B cell (primary cell): ENCODE results near the gene GSTA1. TPM values are rescaled to one million over a fixed set of nuclear protein-coding genes. Genes with fewer than 3 reads are reported as not detected.

Experiments
- ATAC-seq: fragments of 200-7000 bp; cut with Tn5 transposase; one replicate; pipeline ENCODE4 v1.10.0; 2021; ENCODE audit warnings: low read depth, mild to moderate bottlenecking, moderate number of reproducible peaks, moderate library complexity
- CTCF ChIA-PET: fragments of 350-600 bp; sonication (Branson Sonifier 250); formaldehyde crosslinking; loops from one replicate; lab custom pipeline; 2021; ENCODE audit warnings: antibody characterized with exemption, inconsistent platforms; lab: Charles Lee
- POLR2A ChIA-PET: fragments of 350-600 bp; sonication (Branson Sonifier 250); formaldehyde crosslinking; loops from one replicate; lab custom pipeline; 2021; ENCODE audit warnings: antibody characterized with exemption; lab: Charles Lee
- DNase-seq: peaks from one replicate; pipeline ENCODE4 v3.0.0; 2013
- H2AFZ ChIP-seq: 2 replicates; pipeline ENCODE4 v1.6.1; 2012; ENCODE audit warnings: mild to moderate bottlenecking, low read depth, low read length; ENCODE audit not compliant: insufficient read depth, poor library complexity, severe bottlenecking
- H3K27ac ChIP-seq, 2 donors: 1 replicate in 1 of 2; 2 replicates in 1 of 2; pipeline ENCODE4 v1.5.1; 2012 to 2013; ENCODE audit warnings: low read length in 2 of 2, mild to moderate bottlenecking in 2 of 2, moderate library complexity in 1 of 2
- H3K27me3 ChIP-seq, 4 experiments: fragments of 200-600 bp in 1 of 4; sonication (generic) in 1 of 4; replicated peaks in 1 of 4; 1 replicate in 2 of 4; 2 replicates in 2 of 4; pipeline versions ENCODE4 v1.6.1 to v1.7.0; 2013 to 2016; ENCODE audit warnings: low read length in 3 of 4, mild to moderate bottlenecking in 2 of 4, mixed read lengths in 1 of 4, moderate library complexity in 1 of 4; ENCODE audit not compliant: insufficient read depth in 4 of 4, control insufficient read depth in 3 of 4; ENCODE audit errors: control extremely low read depth in 1 of 4
- H3K36me3 ChIP-seq, 2 experiments: replicated peaks in 1 of 2; 1 replicate in 1 of 2; 2 replicates in 1 of 2; pipeline versions ENCODE4 v1.6.1 to v1.7.1; 2013; ENCODE audit warnings: low read length in 1 of 2; ENCODE audit not compliant: insufficient read depth in 2 of 2, control insufficient read depth in 1 of 2; ENCODE audit errors: control extremely low read depth in 1 of 2, extremely low read depth in 1 of 2
- H3K4me1 ChIP-seq, 2 donors: fragments of 200-600 bp in 1 of 2; sonication (generic) in 1 of 2; 1 replicate in 1 of 2; 2 replicates in 1 of 2; pipeline versions ENCODE4 v1.5.1 to v1.6.1; 2013 to 2017; ENCODE audit warnings: low read length in 2 of 2; ENCODE audit not compliant: control insufficient read depth in 2 of 2, insufficient read depth in 2 of 2
- H3K4me2 ChIP-seq: replicated peaks from 2 replicates; pipeline ENCODE3; 2012; ENCODE audit warnings: mild to moderate bottlenecking, low read depth, low read length; ENCODE audit not compliant: poor library complexity, severe bottlenecking
- H3K4me3 ChIP-seq, 5 experiments: fragments of 200-600 bp in 1 of 5; sonication (generic) in 1 of 5; 1 replicate in 3 of 5; 2 replicates in 2 of 5; pipeline versions ENCODE4 v1.5.1 to v1.7.0; 2011 to 2016; ENCODE audit warnings: low read length in 4 of 5, mild to moderate bottlenecking in 4 of 5, low read depth in 2 of 5, control low read depth in 1 of 5, moderate library complexity in 1 of 5; ENCODE audit not compliant: insufficient read depth in 1 of 5; ENCODE audit errors: control extremely low read depth in 1 of 5, extremely low read depth in 1 of 5
- H3K79me2 ChIP-seq: fragments of 200-600 bp; sonication (generic); one replicate; pipeline ENCODE4 v1.6.0; 2016; ENCODE audit warnings: low read length; ENCODE audit not compliant: control insufficient read depth, insufficient read depth
- H3K9ac ChIP-seq: fragments of 200-600 bp; sonication (generic); 2 replicates; pipeline ENCODE4 v1.6.1; 2017; ENCODE audit warnings: mild to moderate bottlenecking, low read length, moderate library complexity
- H3K9me3 ChIP-seq, 3 donors: one replicate each; pipeline versions ENCODE4 v1.6.1 to v1.7.1; 2013; ENCODE audit warnings: low read length in 2 of 3; ENCODE audit not compliant: control insufficient read depth in 2 of 3, insufficient read depth in 1 of 3; ENCODE audit errors: control extremely low read depth in 1 of 3
- H4K20me1 ChIP-seq: 2 replicates; pipeline ENCODE4 v1.6.0; 2012; ENCODE audit warnings: mild to moderate bottlenecking, low read length; ENCODE audit not compliant: insufficient read depth, control insufficient read depth, poor library complexity, severe bottlenecking
- H3K27ac Mint-ChIP-seq: one replicate; pipeline ENCODE4 v1.8.0; 2021; ENCODE audit warnings: mixed read lengths
- H3K27me3 Mint-ChIP-seq: one replicate; pipeline ENCODE4 v1.8.0; 2021; ENCODE audit warnings: mixed read lengths
- H3K4me1 Mint-ChIP-seq: one replicate; pipeline ENCODE4 v1.8.0; 2021; ENCODE audit warnings: mixed read lengths
- H3K4me3 Mint-ChIP-seq: one replicate; pipeline ENCODE4 v1.8.0; 2021; ENCODE audit warnings: mixed read lengths
- H3K9me3 Mint-ChIP-seq: one replicate; pipeline ENCODE4 v1.8.0; 2022; ENCODE audit warnings: mixed read lengths; ENCODE audit not compliant: insufficient read depth
- EZH2 ChIP-seq: IDR thresholded peaks from 2 replicates; pipeline ENCODE4 v1.6.1; 2012; ENCODE audit warnings: borderline replicate concordance, low read depth, mild to moderate bottlenecking, moderate library complexity, low read length; ENCODE audit not compliant: insufficient read depth, poor library complexity, severe bottlenecking
- WGBS: methylation state at CpG from one replicate; pipeline ENCODE4 v1.1.5; 2013; ENCODE audit warnings: missing lambda C conversion rate; ENCODE audit not compliant: insufficient coverage; 5-methylcytosine and 5-hydroxymethylcytosine counted together
- intact Hi-C: fragments of 100-400 bp; cut with micrococcal nuclease; formaldehyde crosslinking; loops from one replicate; pipeline ENCODE4 v1.10.0; 2022
- polyA plus RNA-seq: library from polyadenylated mRNA; depleted of rRNA; stranded (reverse); fragments of >200 nt; gene quantifications from 2 replicates; pipeline ENCODE4 v1.2.3, GENCODE V29; 2012
- total RNA-seq, 2 donors: library from RNA; stranded (reverse); fragments of 120-200 nt in 1 of 2; gene quantifications; 1 replicate in 1 of 2; 2 replicates in 1 of 2; pipeline versions ENCODE4 v1.2.3 to v1.2.4, GENCODE V29; 2013 to 2022
- TF ChIP-seq, protein P1 (sequence below): fragments of 200-600 bp; IDR thresholded peaks from one replicate; pipeline ENCODE4 v1.8.0; 2022; ENCODE audit warnings: antibody characterized with exemption, mild to moderate bottlenecking

GSTA1 gene
- total and polyA plus RNA-seq, 2 donors (not counting 1 experiment from before 2014, with no cell fraction given), result not detected

DNA sequence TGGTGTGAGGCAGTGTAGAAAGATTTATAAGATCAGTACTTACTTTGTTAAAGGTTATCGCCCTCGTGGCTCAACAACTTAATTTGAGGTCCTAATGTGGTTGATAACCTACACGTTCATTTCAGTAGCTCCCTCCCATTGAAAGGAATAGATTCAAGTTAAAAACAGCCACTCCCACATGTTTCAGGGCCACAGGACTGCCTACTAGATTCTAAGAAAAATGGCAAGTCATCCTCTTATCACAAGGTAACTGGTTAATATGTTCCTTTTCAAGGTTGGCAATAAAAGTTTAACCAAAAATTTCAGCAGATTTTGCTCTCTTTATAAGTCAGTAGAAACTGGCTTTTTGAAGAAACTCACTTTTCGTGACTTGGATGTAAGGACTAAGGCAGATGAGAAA is 57.4 kb downstream of the GSTA1 start:
- intact Hi-C loops, result no loop called here
- peaks cover 24% of the 10 kb centered on the region for H3K27me3 Mint-ChIP-seq

DNA sequence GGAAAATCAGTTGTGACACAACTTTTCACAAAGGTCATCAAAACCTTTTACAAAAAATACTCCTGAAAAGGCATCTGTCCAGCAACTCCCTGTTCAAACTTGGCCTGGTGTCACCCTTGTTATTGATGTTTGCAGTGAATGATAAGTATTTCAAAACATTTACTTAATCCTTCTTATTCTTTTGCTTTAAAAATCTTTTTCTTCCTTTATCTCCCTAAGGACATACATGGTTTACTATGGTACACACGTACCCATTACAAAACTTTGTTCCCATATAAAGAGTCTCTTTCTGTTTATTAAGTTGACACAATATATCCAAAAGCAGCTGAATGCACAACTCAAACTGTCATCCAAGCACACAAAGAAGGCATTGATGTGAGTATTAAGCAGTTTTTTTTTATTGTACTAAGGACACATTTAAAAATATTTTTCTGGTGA is 57.8 kb downstream of the GSTA1 start:
- Mint-ChIP-seq H3K9me3 (peaks cover 2% of the 10 kb centered on the region), H3K4me3 (no peak overlapping the region), H3K4me1 (no peaks in the 10 kb centered on the region), H3K27ac (no peak overlapping the region), H3K27me3 (peaks cover 21% of the 10 kb centered on the region)
- H3K36me3 ChIP-seq, result no peaks in the 10 kb centered on the region
- no peak overlapping the region for H2AFZ ChIP-seq
- WGBS, result no CpG with 5 or more reads among the region's 1 CpG
- peaks cover 0 to 2% (median 0%) of the 10 kb centered on the region in 3 donors for H3K9me3 ChIP-seq
- ATAC-seq (no peak), DNase-seq (no peak)
- POLR2A ChIA-PET, result no interaction called here
- no peaks in the 10 kb centered on the region for H3K79me2 ChIP-seq
- H3K4me3 ChIP-seq, result no peak overlapping the region
- no peaks in the 10 kb centered on the region for H3K4me1 ChIP-seq
- H3K9ac ChIP-seq, result no peak overlapping the region
- H4K20me1 ChIP-seq, result no peaks in the 10 kb centered on the region
- no peak overlapping the region for H3K4me2 ChIP-seq
- H3K27me3 ChIP-seq, result peaks cover 0 to 4% (median 2%) of the 10 kb centered on the region in 4 experiments
- no peak overlapping the region for H3K27ac ChIP-seq
- TF ChIP-seq, protein P1, sequence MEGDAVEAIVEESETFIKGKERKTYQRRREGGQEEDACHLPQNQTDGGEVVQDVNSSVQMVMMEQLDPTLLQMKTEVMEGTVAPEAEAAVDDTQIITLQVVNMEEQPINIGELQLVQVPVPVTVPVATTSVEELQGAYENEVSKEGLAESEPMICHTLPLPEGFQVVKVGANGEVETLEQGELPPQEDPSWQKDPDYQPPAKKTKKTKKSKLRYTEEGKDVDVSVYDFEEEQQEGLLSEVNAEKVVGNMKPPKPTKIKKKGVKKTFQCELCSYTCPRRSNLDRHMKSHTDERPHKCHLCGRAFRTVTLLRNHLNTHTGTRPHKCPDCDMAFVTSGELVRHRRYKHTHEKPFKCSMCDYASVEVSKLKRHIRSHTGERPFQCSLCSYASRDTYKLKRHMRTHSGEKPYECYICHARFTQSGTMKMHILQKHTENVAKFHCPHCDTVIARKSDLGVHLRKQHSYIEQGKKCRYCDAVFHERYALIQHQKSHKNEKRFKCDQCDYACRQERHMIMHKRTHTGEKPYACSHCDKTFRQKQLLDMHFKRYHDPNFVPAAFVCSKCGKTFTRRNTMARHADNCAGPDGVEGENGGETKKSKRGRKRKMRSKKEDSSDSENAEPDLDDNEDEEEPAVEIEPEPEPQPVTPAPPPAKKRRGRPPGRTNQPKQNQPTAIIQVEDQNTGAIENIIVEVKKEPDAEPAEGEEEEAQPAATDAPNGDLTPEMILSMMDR, result no peak
- TF ChIP-seq EZH2, result no peak
- CTCF ChIA-PET, result no interaction called here
- intact Hi-C loops, result no loop called here

More for the DNA sequence above, 57.4 kb downstream of the GSTA1 start:
- Histone ChIP-seq H3K36me3 (no peaks in the 10 kb centered on the region), H3K4me1 (no peaks in the 10 kb centered on the region), H3K79me2 (no peaks in the 10 kb centered on the region), H4K20me1 (no peaks in the 10 kb centered on the region), H3K4me3 (no peak overlapping the region), H3K27ac (no peak overlapping the region), H3K9ac (no peak overlapping the region), H3K4me2 (no peak overlapping the region), H2AFZ (no peak overlapping the region), H3K27me3 (peaks cover 0 to 4% (median 1%) of the 10 kb centered on the region in 4 experiments), H3K9me3 (peaks cover 0 to 4% (median 0%) of the 10 kb centered on the region in 3 donors)
- Mint-ChIP-seq H3K27ac (no peak overlapping the region), H3K9me3 (no peaks in the 10 kb centered on the region), H3K4me1 (no peaks in the 10 kb centered on the region), H3K4me3 (no peak overlapping the region)
- no peak for DNase-seq
- no peak for TF ChIP-seq EZH2
- TF ChIP-seq, protein P1, result no peak
- no peak for ATAC-seq
- ChIA-PET POLR2A (no interaction called here), CTCF (no interaction called here)
- WGBS, result 100% methylated on average over 2 of the region's 4 CpGs
